WTC11 (cell line): ENCODE results near the gene CELF6. TPM values are rescaled to one million over a fixed set of nuclear protein-coding genes. Genes with fewer than 3 reads are reported as not detected.

Source experiments
- ATAC-seq: fragments of 200-7000 bp; cut with Tn5 transposase; 2 replicates; pipeline ENCODE4 v1.10.0; 2021; ENCODE audit warnings: mild to moderate bottlenecking, moderate library complexity
- CTCF ChIA-PET: fragments of 300-600 bp; sonication (Branson Sonifier 250); formaldehyde crosslinking; loops from one replicate; lab custom pipeline; 2021; ENCODE audit warnings: antibody characterized with exemption; lab: Charles Lee
- POLR2A ChIA-PET: fragments of 350-600 bp; sonication (Branson Sonifier 250); formaldehyde crosslinking; loops from one replicate; lab custom pipeline; 2021; ENCODE audit warnings: antibody characterized with exemption; lab: Charles Lee
- DNase-seq: peaks from one replicate; pipeline ENCODE4 v3.0.0; 2021; ENCODE audit warnings: low spot score
- H3K27ac Mint-ChIP-seq: 2 replicates; pipeline ENCODE4 v1.8.0; 2021; ENCODE audit warnings: mixed read lengths
- H3K27me3 Mint-ChIP-seq: 2 replicates; pipeline ENCODE4 v1.8.0; 2021; ENCODE audit warnings: low read depth, mild to moderate bottlenecking, moderate library complexity, mixed read lengths
- H3K36me3 Mint-ChIP-seq: 2 replicates; pipeline ENCODE4 v1.8.0; 2021; ENCODE audit warnings: mixed read lengths
- H3K4me1 Mint-ChIP-seq: 2 replicates; pipeline ENCODE4 v1.8.0; 2022; ENCODE audit warnings: mixed read lengths
- H3K4me3 Mint-ChIP-seq: 2 replicates; pipeline ENCODE4 v1.8.0; 2021; ENCODE audit warnings: mild to moderate bottlenecking, moderate library complexity, mixed read lengths
- H3K9me3 Mint-ChIP-seq: 2 replicates; pipeline ENCODE4 v1.8.0; 2021; ENCODE audit warnings: mixed read lengths
- ARID4B ChIP-seq: sonication (generic); formaldehyde crosslinking; IDR thresholded peaks from 2 replicates; pipeline ENCODE4 v1.8.0; 2023; ENCODE audit warnings: missing genetic modification reagents, mild to moderate bottlenecking, borderline replicate concordance
- ATF2 ChIP-seq: sonication (generic); formaldehyde crosslinking; IDR thresholded peaks from 2 replicates; pipeline ENCODE4 v1.8.1; 2022; ENCODE audit warnings: low read depth, missing genetic modification reagents, borderline replicate concordance
- ATF6 ChIP-seq: sonication (generic); formaldehyde crosslinking; IDR thresholded peaks from 2 replicates; pipeline ENCODE4 v1.8.1; 2023; ENCODE audit warnings: mild to moderate bottlenecking, missing genetic modification reagents
- CREB1 ChIP-seq: sonication (generic); formaldehyde crosslinking; IDR thresholded peaks from 2 replicates; pipeline ENCODE4 v1.8.0; 2023; ENCODE audit warnings: mild to moderate bottlenecking, missing genetic modification reagents
- CTCF ChIP-seq: fragments of 200-600 bp; IDR thresholded peaks from 2 replicates; pipeline ENCODE4 v1.8.0; 2022; ENCODE audit warnings: antibody characterized with exemption
- E2F5 ChIP-seq: sonication (generic); formaldehyde crosslinking; IDR thresholded peaks from 2 replicates; pipeline ENCODE4 v1.8.1; 2022; ENCODE audit warnings: mild to moderate bottlenecking, moderate library complexity, missing genetic modification reagents
- FOXK1 ChIP-seq: sonication (generic); formaldehyde crosslinking; IDR thresholded peaks from 2 replicates; pipeline ENCODE4 v1.8.0; 2022; ENCODE audit warnings: mild to moderate bottlenecking, moderate library complexity, missing genetic modification reagents
- FOXP1 ChIP-seq: sonication (generic); formaldehyde crosslinking; IDR thresholded peaks from 2 replicates; pipeline ENCODE4 v1.8.0; 2022; ENCODE audit warnings: missing genetic modification reagents, mild to moderate bottlenecking, moderate library complexity, borderline replicate concordance
- FOXP4 ChIP-seq: sonication (generic); formaldehyde crosslinking; IDR thresholded peaks from 2 replicates; pipeline ENCODE4 v1.8.0; 2022; ENCODE audit warnings: mild to moderate bottlenecking, missing genetic modification reagents
- MYBL2 ChIP-seq: sonication (generic); formaldehyde crosslinking; IDR thresholded peaks from 2 replicates; pipeline ENCODE4 v1.8.1; 2023; ENCODE audit warnings: mild to moderate bottlenecking, moderate library complexity, missing genetic modification reagents
- NFE2L1 ChIP-seq: sonication (generic); formaldehyde crosslinking; IDR thresholded peaks from 2 replicates; pipeline ENCODE4 v1.8.1; 2023; ENCODE audit warnings: missing genetic modification reagents
- SMAD4 ChIP-seq: sonication (generic); formaldehyde crosslinking; IDR thresholded peaks from 2 replicates; pipeline ENCODE4 v1.8.0; 2022; ENCODE audit warnings: mild to moderate bottlenecking, missing genetic modification reagents
- SOX15 ChIP-seq: fragments of 250-450 bp; sonication (Bioruptor Pico); IDR thresholded peaks from 2 replicates; pipeline ENCODE4 v1.9.0; 2021; ENCODE audit warnings: mild to moderate bottlenecking
- SP1 ChIP-seq: sonication (generic); formaldehyde crosslinking; conservative IDR thresholded peaks from 2 replicates; pipeline ENCODE4 v1.8.1; 2022; ENCODE audit warnings: missing genetic modification reagents
- ZBTB43 ChIP-seq: sonication (generic); formaldehyde crosslinking; IDR thresholded peaks from 2 replicates; pipeline ENCODE4 v1.8.1; 2023; ENCODE audit warnings: mild to moderate bottlenecking, missing genetic modification reagents
- ZNF317 ChIP-seq: sonication (generic); formaldehyde crosslinking; IDR thresholded peaks from 2 replicates; pipeline ENCODE4 v1.8.1; 2023; ENCODE audit warnings: low read depth, mild to moderate bottlenecking, moderate library complexity, missing genetic modification reagents, borderline replicate concordance
- total RNA-seq: library from RNA; stranded (reverse); gene quantifications from 3 replicates; pipeline ENCODE4 v1.2.3, GENCODE V29; 2021

Gene CELF6
- total RNA-seq, 1 experiment from 2014 or later, result not detected

- TF ChIP-seq ZNF317, result 0 out of 2 replicates have a peak, but pooled peaks have one; percentile 31
- TF ChIP-seq SMAD4 (CRISPR knock-in tag), result 0 out of 2 replicates have a peak, but pooled peaks have one; percentile 39
- peak; percentile 87 for TF ChIP-seq FOXK1 (CRISPR knock-in tag)
- TF ChIP-seq ARID4B (CRISPR knock-in tag), result peak; percentile 54; the same call in 1 of the 2 replicates
- no peak for TF ChIP-seq CTCF
- TF ChIP-seq FOXP1 (CRISPR knock-in tag), result peak; percentile 74; the same call in 1 of the 2 replicates
Measured at GRCh38 chr15:72272213-72272996, 47.6 kb downstream of the CELF6 start, which contains the start of gene PARP6 (continued).

- Mint-ChIP-seq H3K4me1 (peaks cover 17% of the 10 kb centered on the region), H3K9me3 (no peaks in the 10 kb centered on the region), H3K36me3 (peaks cover 6% of the 10 kb centered on the region), H3K27ac (no peak overlapping the region), H3K27me3 (peaks cover 18% of the 10 kb centered on the region), H3K4me3 (peak overlapping the region; percentile 84)
- ATAC-seq, result no peak
- ChIA-PET CTCF (interaction anchor here (1.0 kb wide), 2 partner anchors 45 to 74 kb away, joined by 4 read pairs; partner anchors contain the start of gene GRAMD2A), POLR2A (no interaction called here)
- DNase-seq, result no peak
- TF ChIP-seq ATF2 (CRISPR knock-in tag) (no peak), ZBTB43 (CRISPR knock-in tag) (no peak), FOXP1 (CRISPR knock-in tag) (no peak), MYBL2 (CRISPR knock-in tag) (no peak), FOXP4 (CRISPR knock-in tag) (no peak), SOX15 (CRISPR knock-in tag) (no peak), ATF6 (CRISPR knock-in tag) (no peak), SP1 (CRISPR knock-in tag) (no peak), CREB1 (CRISPR knock-in tag) (no peak), CTCF (no peak), NFE2L1 (CRISPR knock-in tag) (no peak), E2F5 (CRISPR knock-in tag) (no peak)
Measured at GRCh38 chr15:72271895-72272212, 48.1 kb downstream of the CELF6 start.
